ENCODE data around the gene WIZ. TPM values are rescaled to one million over a fixed set of nuclear protein-coding genes. Genes with fewer than 3 reads are reported as not detected.

Gene WIZ
- total and polyA plus RNA-seq, 7 donors: 7.8 to 49.6 (median 18.3) TPM

DNA sequence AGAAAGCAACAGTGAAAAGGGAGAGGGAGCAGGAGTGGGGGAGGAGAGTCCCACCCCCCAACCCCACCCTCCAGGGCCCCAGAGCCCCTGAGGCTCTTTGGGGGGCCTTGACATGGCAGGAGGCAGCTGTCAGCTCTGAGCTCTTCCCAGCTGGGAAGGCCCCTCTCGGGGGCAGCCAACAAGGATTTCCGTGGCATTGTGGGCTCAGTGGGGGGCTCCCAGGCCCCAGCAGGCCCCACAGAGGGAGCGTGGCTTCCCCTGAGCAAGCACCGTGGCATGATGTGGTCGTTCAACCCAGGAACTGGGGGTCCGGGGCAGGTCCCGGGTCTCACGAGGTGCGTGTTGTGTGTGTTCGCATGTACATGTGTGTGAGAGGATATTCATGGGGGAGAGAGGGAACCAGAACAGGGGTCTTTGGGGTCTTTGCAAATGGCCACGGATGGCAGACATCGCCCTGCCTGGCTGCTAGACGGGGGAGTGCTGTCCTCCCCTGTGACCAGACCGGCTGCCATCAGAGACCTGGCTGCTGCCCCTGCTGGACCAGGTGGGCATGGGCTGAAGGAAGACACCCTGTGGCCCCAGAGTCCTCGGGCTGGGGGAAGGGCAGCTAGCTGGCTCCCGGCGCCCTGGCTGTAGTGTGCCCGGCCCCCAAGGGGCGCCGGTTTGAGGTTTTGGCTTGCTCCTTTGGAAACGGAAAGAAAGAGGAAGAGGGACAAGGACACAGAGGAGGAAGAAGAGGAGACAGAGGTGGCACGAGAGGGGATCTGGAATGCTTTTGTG lies 27.3 kb downstream of the WIZ start:
- intact Hi-C loops (cut with DNase I): no loop called here
- Histone ChIP-seq H3K36me3 (peaks cover 38 to 53% (median 45%) of the 10 kb centered on the region in 4 donors), H3K4me1 (peaks cover 0 to 19% (median 14%) of the 10 kb centered on the region in 4 donors), H3K27ac (peak overlapping the region in 3 of 4 donors; percentile 39 to 59 (median 59)), H3K9me3 (peaks cover 0 to 2% (median 0%) of the 10 kb centered on the region in 4 donors), H3K4me3 (no peak overlapping the region), H3K27me3 (no peaks in the 10 kb centered on the region)
- no peak for TF ChIP-seq POLR2AphosphoS5 (IDR thresholded peaks at IDR 0.05)
- TF ChIP-seq, protein P1, sequence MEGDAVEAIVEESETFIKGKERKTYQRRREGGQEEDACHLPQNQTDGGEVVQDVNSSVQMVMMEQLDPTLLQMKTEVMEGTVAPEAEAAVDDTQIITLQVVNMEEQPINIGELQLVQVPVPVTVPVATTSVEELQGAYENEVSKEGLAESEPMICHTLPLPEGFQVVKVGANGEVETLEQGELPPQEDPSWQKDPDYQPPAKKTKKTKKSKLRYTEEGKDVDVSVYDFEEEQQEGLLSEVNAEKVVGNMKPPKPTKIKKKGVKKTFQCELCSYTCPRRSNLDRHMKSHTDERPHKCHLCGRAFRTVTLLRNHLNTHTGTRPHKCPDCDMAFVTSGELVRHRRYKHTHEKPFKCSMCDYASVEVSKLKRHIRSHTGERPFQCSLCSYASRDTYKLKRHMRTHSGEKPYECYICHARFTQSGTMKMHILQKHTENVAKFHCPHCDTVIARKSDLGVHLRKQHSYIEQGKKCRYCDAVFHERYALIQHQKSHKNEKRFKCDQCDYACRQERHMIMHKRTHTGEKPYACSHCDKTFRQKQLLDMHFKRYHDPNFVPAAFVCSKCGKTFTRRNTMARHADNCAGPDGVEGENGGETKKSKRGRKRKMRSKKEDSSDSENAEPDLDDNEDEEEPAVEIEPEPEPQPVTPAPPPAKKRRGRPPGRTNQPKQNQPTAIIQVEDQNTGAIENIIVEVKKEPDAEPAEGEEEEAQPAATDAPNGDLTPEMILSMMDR (IDR thresholded peaks at IDR 0.05): no peak
- TF ChIP-seq EP300 (IDR thresholded peaks at IDR 0.05): no peak
- TF ChIP-seq POLR2A (IDR thresholded peaks at IDR 0.05): no peak
- no peak for DNase-seq
- WGBS, 2 donors: 86 to 94% methylated on average over 22 of the region's 22 CpGs

DNA sequence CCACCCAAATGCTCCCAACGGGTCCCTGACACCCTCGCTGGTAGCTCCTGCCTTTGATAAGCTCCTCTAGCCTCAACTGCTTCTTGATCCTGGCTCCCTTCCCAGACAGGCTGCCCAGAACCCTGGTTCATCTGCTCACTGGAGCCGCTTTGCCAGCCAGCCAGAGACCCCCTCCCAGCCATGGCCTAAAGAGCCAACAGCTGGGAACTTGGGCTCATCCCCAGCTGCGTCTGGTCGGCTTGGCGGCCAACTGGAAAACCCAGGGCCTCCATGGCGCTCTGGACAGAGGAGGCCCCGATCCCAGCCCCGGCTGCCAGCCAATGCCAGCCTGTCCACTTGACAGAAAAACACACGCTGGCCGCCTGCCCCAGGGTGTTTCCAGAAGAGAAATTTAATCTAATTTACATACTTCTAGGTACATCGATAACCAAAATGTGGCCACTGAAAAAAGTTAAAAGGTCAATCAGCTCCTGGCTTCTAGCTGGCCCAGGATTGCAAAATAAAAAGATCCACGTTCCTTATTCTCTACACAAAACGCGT lies 28.0 kb downstream of the WIZ start:
- no peak for DNase-seq
- WGBS, 2 donors: 75 to 82% methylated on average over 15 of the region's 15 CpGs
- peaks cover 0 to 26% (median 21%) of the 10 kb centered on the region in 4 donors for H3K4me1 ChIP-seq

DNA sequence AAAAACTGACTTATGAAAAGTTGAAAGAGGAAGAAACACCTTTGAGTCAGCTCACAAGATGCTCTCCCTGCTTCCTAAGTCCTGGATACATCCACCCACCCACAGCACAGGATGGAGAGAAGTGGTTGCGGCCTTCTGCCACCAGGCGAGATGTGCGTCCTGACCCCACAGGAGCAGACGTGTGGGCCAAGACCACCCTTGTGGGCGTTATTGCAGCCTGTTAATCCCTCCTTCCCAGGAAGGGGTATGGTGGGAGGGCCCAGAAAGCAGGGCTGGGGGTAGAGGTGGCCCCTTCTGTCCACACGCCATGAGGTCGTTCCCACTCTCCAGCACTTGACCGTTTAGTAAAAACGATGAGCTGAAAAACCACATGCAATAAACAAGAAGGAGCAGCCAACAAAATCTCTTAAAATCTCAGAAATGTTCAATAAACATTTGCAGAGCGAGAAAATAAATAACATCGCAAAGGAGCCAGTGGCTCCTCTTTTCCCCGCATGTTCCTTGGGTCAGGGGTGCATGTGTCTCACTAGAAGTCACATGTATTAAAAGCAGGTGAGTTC lies 28.5 kb downstream of the WIZ start:
- WGBS, 2 donors: 77 to 78% methylated on average over 12 of the region's 12 CpGs
- Histone ChIP-seq H3K4me3 (no peak overlapping the region), H3K27ac (peak overlapping the region in 3 of 4 donors; percentile 39 to 59 (median 59)), H3K36me3 (peaks cover 29 to 43% (median 35%) of the 10 kb centered on the region in 4 donors), H3K4me1 (peaks cover 0 to 31% (median 26%) of the 10 kb centered on the region in 4 donors), H3K9me3 (peaks cover 0 to 2% (median 0%) of the 10 kb centered on the region in 4 donors), H3K27me3 (no peaks in the 10 kb centered on the region)
- no peak for DNase-seq
- no peak for TF ChIP-seq POLR2A (IDR thresholded peaks at IDR 0.05)
- no peak for TF ChIP-seq POLR2AphosphoS5 (IDR thresholded peaks at IDR 0.05)
- TF ChIP-seq, protein P1 (IDR thresholded peaks at IDR 0.05): no peak
- TF ChIP-seq EP300 (IDR thresholded peaks at IDR 0.05): no peak
- intact Hi-C loops (cut with DNase I): no loop called here

More for the DNA sequence above, 28.0 kb downstream of the WIZ start:
- Histone ChIP-seq H3K27ac (peak overlapping the region in 3 of 4 donors; percentile 39 to 59 (median 59)), H3K9me3 (peaks cover 0 to 2% (median 0%) of the 10 kb centered on the region in 4 donors), H3K4me3 (no peak overlapping the region), H3K36me3 (peaks cover 33 to 47% (median 40%) of the 10 kb centered on the region in 4 donors), H3K27me3 (no peaks in the 10 kb centered on the region)
- intact Hi-C loops (cut with DNase I): no loop called here
- TF ChIP-seq EP300 (IDR thresholded peaks at IDR 0.05) (no peak), POLR2A (IDR thresholded peaks at IDR 0.05) (no peak), POLR2AphosphoS5 (IDR thresholded peaks at IDR 0.05) (no peak)
- TF ChIP-seq, protein P1 (IDR thresholded peaks at IDR 0.05): no peak

DNA sequence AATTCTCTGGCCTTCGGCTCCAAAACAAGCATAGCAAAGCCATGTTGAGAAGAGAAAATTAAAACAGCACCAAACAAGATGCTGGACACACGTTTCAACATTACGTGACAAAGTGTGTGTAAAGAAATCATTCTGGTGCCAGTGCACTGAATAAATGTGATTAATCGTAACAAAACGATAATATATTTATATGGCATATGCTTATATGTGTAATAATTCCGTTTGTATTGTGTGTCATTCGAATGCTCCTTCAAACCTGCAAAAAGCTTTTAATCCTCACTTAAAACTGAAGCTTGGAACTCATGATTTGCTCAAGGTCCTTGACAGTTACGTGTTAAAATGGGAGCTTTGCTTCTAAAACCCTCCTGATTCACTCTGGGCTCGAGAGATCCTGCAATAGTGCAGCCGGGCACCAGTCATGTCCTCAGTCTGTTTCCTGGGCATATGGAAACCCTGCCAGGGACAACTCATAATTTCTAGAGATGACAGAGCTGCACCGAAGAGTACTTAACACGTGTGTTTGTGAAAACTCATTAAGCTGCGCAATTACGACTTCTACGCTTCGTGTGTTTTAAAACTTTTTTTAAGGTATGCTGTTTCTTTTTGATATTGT lies 30.2 kb downstream of the WIZ start:
- H3K36me3 ChIP-seq: peaks cover 21 to 39% (median 23%) of the 10 kb centered on the region in 4 donors
- WGBS, 2 donors: 13 to 32% methylated on average over 16 of the region's 16 CpGs
- peaks cover 0 to 2% (median 0%) of the 10 kb centered on the region in 4 donors for H3K9me3 ChIP-seq
- TF ChIP-seq EP300 (IDR thresholded peaks at IDR 0.05) (no peak), POLR2A (IDR thresholded peaks at IDR 0.05) (no peak), POLR2AphosphoS5 (IDR thresholded peaks at IDR 0.05) (no peak)
- TF ChIP-seq, protein P1 (IDR thresholded peaks at IDR 0.05): no peak
- intact Hi-C loops (cut with DNase I): loop anchor here (1.0 to 5.0 kb wide), 3 partner anchors 13 to 87 kb away; partner anchors contain the start of genes BRD4 and WIZ
- H3K4me1 ChIP-seq: peaks cover 0 to 42% (median 36%) of the 10 kb centered on the region in 4 donors
- H3K27ac ChIP-seq: peak overlapping the region; percentile 67 to 92 (median 80)
- H3K4me3 ChIP-seq: peak overlapping the region; percentile 73 to 81 (median 78)
- no peak for DNase-seq
- no peaks in the 10 kb centered on the region for H3K27me3 ChIP-seq
